ENCODE data around the gene HAP1. TPM values are rescaled to one million over a fixed set of nuclear protein-coding genes. Genes with fewer than 3 reads are reported as not detected.

The HAP1 gene
- total RNA-seq, 2 experiments from 2014 or later = 0.15 to 0.19 TPM

- CTCF ChIA-PET = interaction anchor here (1.7 to 2.3 kb wide), 2 partner anchors 14 to 35 kb away, joined by 3 to 9 read pairs; partner anchors contain the start of gene JUP
- H3K27me3 Mint-ChIP-seq = peaks cover 8% of the 10 kb centered on the region
Measured at GRCh38 chr17:41751288-41751687, 16.8 kb upstream of the HAP1 start.

GRCh38 chr17:41750862-41751261 lies 16.4 kb upstream of the HAP1 start:
- Mint-ChIP-seq H3K4me3 (no peak overlapping the region), H3K27ac (no peak overlapping the region), H3K4me1 (no peaks in the 10 kb centered on the region), H3K27me3 (peaks cover 8% of the 10 kb centered on the region), H3K9me3 (ENCODE audit: low read depth) (no peaks in the 10 kb centered on the region), H3K36me3 (no peaks in the 10 kb centered on the region)
- ATAC-seq (no peak), DNase-seq (no peak)
- CTCF ChIA-PET = interaction anchor here (1.7 to 2.3 kb wide), 2 partner anchors 14 to 36 kb away, joined by 3 to 9 read pairs; partner anchors contain the start of gene JUP

More at GRCh38 chr17:41751288-41751687, 16.8 kb upstream of the HAP1 start:
- no peaks in the 10 kb centered on the region for H3K36me3 Mint-ChIP-seq
- H3K9me3 Mint-ChIP-seq (ENCODE audit: low read depth) = no peaks in the 10 kb centered on the region
- H3K4me3 Mint-ChIP-seq = no peak overlapping the region
- H3K27ac Mint-ChIP-seq = no peak overlapping the region
- ATAC-seq (no peak), DNase-seq (no peak)
- no peaks in the 10 kb centered on the region for H3K4me1 Mint-ChIP-seq

GRCh38 chr17:41748275-41748674 lies 13.8 kb upstream of the HAP1 start:
- CTCF ChIA-PET = interaction anchor here (1.6 kb wide), 1 partner anchor 54 kb away, joined by 4 read pairs; no protein-coding TSS in a partner anchor
- no peak for ATAC-seq
- no peaks in the 10 kb centered on the region for H3K36me3 Mint-ChIP-seq

GRCh38 chr17:41741709-41742108 lies 7.3 kb upstream of the HAP1 start:
- H3K4me3 Mint-ChIP-seq = no peak overlapping the region
- no peak for ATAC-seq
- no peaks in the 10 kb centered on the region for H3K36me3 Mint-ChIP-seq
- CTCF ChIA-PET = interaction anchor here (1.0 to 2.3 kb wide), 4 partner anchors 14 to 61 kb away, joined by 3 to 6 read pairs (median 4); no protein-coding TSS in a partner anchor
- H3K27me3 Mint-ChIP-seq = peaks cover 12% of the 10 kb centered on the region
- DNase-seq = no peak
- H3K9me3 Mint-ChIP-seq (ENCODE audit: low read depth) = no peaks in the 10 kb centered on the region
- H3K4me1 Mint-ChIP-seq = peaks cover 6% of the 10 kb centered on the region
- no peak overlapping the region for H3K27ac Mint-ChIP-seq

More at GRCh38 chr17:41748275-41748674, 13.8 kb upstream of the HAP1 start:
- peaks cover 8% of the 10 kb centered on the region for H3K27me3 Mint-ChIP-seq
- no peak for DNase-seq
- H3K4me3 Mint-ChIP-seq = no peak overlapping the region
- no peak overlapping the region for H3K27ac Mint-ChIP-seq
- H3K4me1 Mint-ChIP-seq = no peaks in the 10 kb centered on the region
- H3K9me3 Mint-ChIP-seq (ENCODE audit: low read depth) = no peaks in the 10 kb centered on the region

GRCh38 chr17:41740506-41740905 lies 6.1 kb upstream of the HAP1 start:
- CTCF ChIA-PET = no interaction called here
- H3K9me3 Mint-ChIP-seq (ENCODE audit: low read depth) = no peaks in the 10 kb centered on the region
- DNase-seq = no peak
- peaks cover 24% of the 10 kb centered on the region for H3K27me3 Mint-ChIP-seq
- no peak for ATAC-seq
- H3K36me3 Mint-ChIP-seq = no peaks in the 10 kb centered on the region
- no peak overlapping the region for H3K27ac Mint-ChIP-seq
- peaks cover 6% of the 10 kb centered on the region for H3K4me1 Mint-ChIP-seq
- no peak overlapping the region for H3K4me3 Mint-ChIP-seq

- H3K4me1 Mint-ChIP-seq = peaks cover 10% of the 10 kb centered on the region
- H3K9me3 Mint-ChIP-seq (ENCODE audit: low read depth) = no peaks in the 10 kb centered on the region
- no peak overlapping the region for H3K27ac Mint-ChIP-seq
- DNase-seq = no peak
- H3K27me3 Mint-ChIP-seq = peaks cover 30% of the 10 kb centered on the region
- CTCF ChIA-PET = interaction anchor here (0.7 to 1.3 kb wide), 2 partner anchors 50 to 72 kb away, joined by 3 to 4 read pairs; partner anchors contain the start of gene P3H4
- H3K36me3 Mint-ChIP-seq = no peaks in the 10 kb centered on the region
- no peak overlapping the region for H3K4me3 Mint-ChIP-seq
- no peak for ATAC-seq
Measured at GRCh38 chr17:41739661-41740352, 5.4 kb upstream of the HAP1 start.

GRCh38 chr17:41738801-41739112 lies 4.3 kb upstream of the HAP1 start:
- no peaks in the 10 kb centered on the region for H3K9me3 Mint-ChIP-seq (ENCODE audit: low read depth)
- peaks cover 10% of the 10 kb centered on the region for H3K4me1 Mint-ChIP-seq
- CTCF ChIA-PET = interaction anchor here (0.7 to 1.3 kb wide), 2 partner anchors 51 to 73 kb away, joined by 3 to 4 read pairs; partner anchors contain the start of gene P3H4
- no peak for DNase-seq
- ATAC-seq = no peak
- no peak overlapping the region for H3K27ac Mint-ChIP-seq
- H3K27me3 Mint-ChIP-seq = peaks cover 38% of the 10 kb centered on the region
- no peak overlapping the region for H3K4me3 Mint-ChIP-seq
- no peaks in the 10 kb centered on the region for H3K36me3 Mint-ChIP-seq

- Mint-ChIP-seq H3K4me1 (peaks cover 11% of the 10 kb centered on the region), H3K27me3 (peaks cover 42% of the 10 kb centered on the region), H3K27ac (peak overlapping the region; percentile 24), H3K4me3 (no peak overlapping the region), H3K9me3 (ENCODE audit: low read depth) (no peaks in the 10 kb centered on the region), H3K36me3 (peaks cover 1% of the 10 kb centered on the region)
- peak; percentile 93 for ATAC-seq
- DNase-seq = peak; percentile 87
- CTCF ChIA-PET = interaction anchor here (0.6 to 4.7 kb wide), 22 partner anchors 12 to 270 kb away, joined by 3 to 41 read pairs (median 4); partner anchors contain the start of genes EIF1, JUP, KLHL11 and P3H4
Measured at GRCh38 chr17:41738077-41738800, 3.8 kb upstream of the HAP1 start.

- Mint-ChIP-seq H3K27me3 (peaks cover 44% of the 10 kb centered on the region), H3K4me1 (peaks cover 11% of the 10 kb centered on the region), H3K9me3 (ENCODE audit: low read depth) (no peaks in the 10 kb centered on the region), H3K27ac (no peak overlapping the region), H3K36me3 (peaks cover 1% of the 10 kb centered on the region), H3K4me3 (no peak overlapping the region)
- CTCF ChIA-PET = interaction anchor here (0.6 to 4.7 kb wide), 22 partner anchors 11 to 270 kb away, joined by 3 to 41 read pairs (median 4); partner anchors contain the start of genes EIF1, JUP, KLHL11 and P3H4
- DNase-seq (no peak), ATAC-seq (peak; percentile 7)
Measured at GRCh38 chr17:41737680-41738023, 3.2 kb upstream of the HAP1 start.

- CTCF ChIA-PET = interaction anchor here (0.6 to 4.7 kb wide), 24 partner anchors 11 to 366 kb away, joined by 3 to 41 read pairs (median 4); partner anchors contain the start of genes EIF1, JUP, KLHL11 and P3H4
- H3K27me3 Mint-ChIP-seq = peaks cover 49% of the 10 kb centered on the region
- peak overlapping the region; percentile 32 for H3K27ac Mint-ChIP-seq
- no peaks in the 10 kb centered on the region for H3K9me3 Mint-ChIP-seq (ENCODE audit: low read depth)
- H3K4me3 Mint-ChIP-seq = no peak overlapping the region
- peaks cover 1% of the 10 kb centered on the region for H3K36me3 Mint-ChIP-seq
- no peak for ATAC-seq
- DNase-seq = no peak
- H3K4me1 Mint-ChIP-seq = peaks cover 11% of the 10 kb centered on the region
Measured at GRCh38 chr17:41736983-41737679, 2.7 kb upstream of the HAP1 start.

GRCh38 chr17:41735744-41736143 lies 1.3 kb upstream of the HAP1 start:
- CTCF ChIA-PET = interaction anchor here (0.6 to 4.7 kb wide), 5 partner anchors 53 to 759 kb away, joined by 3 to 41 read pairs (median 3); no protein-coding TSS in a partner anchor
- DNase-seq = no peak
- Mint-ChIP-seq H3K36me3 (peaks cover 1% of the 10 kb centered on the region), H3K27me3 (peaks cover 61% of the 10 kb centered on the region), H3K9me3 (ENCODE audit: low read depth) (no peaks in the 10 kb centered on the region), H3K4me3 (no peak overlapping the region), H3K27ac (no peak overlapping the region), H3K4me1 (peaks cover 11% of the 10 kb centered on the region)
- no peak for ATAC-seq

- peaks cover 1% of the 10 kb centered on the region for H3K36me3 Mint-ChIP-seq
- peaks cover 69% of the 10 kb centered on the region for H3K27me3 Mint-ChIP-seq
- no peaks in the 10 kb centered on the region for H3K9me3 Mint-ChIP-seq (ENCODE audit: low read depth)
- H3K27ac Mint-ChIP-seq = no peak overlapping the region
- H3K4me3 Mint-ChIP-seq = no peak overlapping the region
- ATAC-seq = no peak
- DNase-seq = no peak
- CTCF ChIA-PET = interaction anchor here (1.3 to 4.7 kb wide), 2 partner anchors 54 to 66 kb away, joined by 4 to 41 read pairs; no protein-coding TSS in a partner anchor
- peaks cover 11% of the 10 kb centered on the region for H3K4me1 Mint-ChIP-seq
Measured at GRCh38 chr17:41734949-41735313, 488 bp upstream of the HAP1 start.

Measured in activated CD8-positive, alpha-beta memory T cell treated with anti-CD3 and anti-CD28 coated beads, Interleukin-2, amount 10 ng/mL, durations not matched to agents 7 days and 5 days (primary cell).